Upper lobe of left lung (tissue), 4 donors: ENCODE results near the gene SLC15A1.

Source experiments
- POLR2AphosphoS5 ChIP-seq, 2 donors: sonication (generic); formaldehyde crosslinking; IDR thresholded peaks; one replicate each; pipeline ENCODE4 v1.5.1; 2017; ENCODE audit warnings: antibody characterized with exemption in 2 of 2
- TF ChIP-seq, protein P1 (sequence below), 6 experiments: fragments of 450-650 bp in 4 of 6; fragments of 200-600 bp in 2 of 6; sonication (generic) in 2 of 6; IDR thresholded peaks; one replicate each; pipeline ENCODE4 v1.5.1; 2016 to 2019; ENCODE audit warnings: antibody characterized with exemption in 6 of 6

- no peak for TF ChIP-seq POLR2AphosphoS5 (IDR thresholded peaks at IDR 0.05)
- TF ChIP-seq, protein P1, sequence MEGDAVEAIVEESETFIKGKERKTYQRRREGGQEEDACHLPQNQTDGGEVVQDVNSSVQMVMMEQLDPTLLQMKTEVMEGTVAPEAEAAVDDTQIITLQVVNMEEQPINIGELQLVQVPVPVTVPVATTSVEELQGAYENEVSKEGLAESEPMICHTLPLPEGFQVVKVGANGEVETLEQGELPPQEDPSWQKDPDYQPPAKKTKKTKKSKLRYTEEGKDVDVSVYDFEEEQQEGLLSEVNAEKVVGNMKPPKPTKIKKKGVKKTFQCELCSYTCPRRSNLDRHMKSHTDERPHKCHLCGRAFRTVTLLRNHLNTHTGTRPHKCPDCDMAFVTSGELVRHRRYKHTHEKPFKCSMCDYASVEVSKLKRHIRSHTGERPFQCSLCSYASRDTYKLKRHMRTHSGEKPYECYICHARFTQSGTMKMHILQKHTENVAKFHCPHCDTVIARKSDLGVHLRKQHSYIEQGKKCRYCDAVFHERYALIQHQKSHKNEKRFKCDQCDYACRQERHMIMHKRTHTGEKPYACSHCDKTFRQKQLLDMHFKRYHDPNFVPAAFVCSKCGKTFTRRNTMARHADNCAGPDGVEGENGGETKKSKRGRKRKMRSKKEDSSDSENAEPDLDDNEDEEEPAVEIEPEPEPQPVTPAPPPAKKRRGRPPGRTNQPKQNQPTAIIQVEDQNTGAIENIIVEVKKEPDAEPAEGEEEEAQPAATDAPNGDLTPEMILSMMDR (IDR thresholded peaks at IDR 0.05), result no peak
Observed at GRCh38 chr13:98796798-98797197, 44.3 kb upstream of the SLC15A1 start.
